IPS-15b (cell line): ENCODE data around the gene PRKCSH.

Experiments
- H3K27me3 ChIP-seq: one replicate; pipeline ENCODE4 v1.6.1; 2013; ENCODE audit warnings: low read length; ENCODE audit not compliant: control insufficient read depth, insufficient read depth
- H3K36me3 ChIP-seq: one replicate; pipeline ENCODE4 v1.6.1; 2013; ENCODE audit warnings: low read length; ENCODE audit not compliant: control insufficient read depth, insufficient read depth
- H3K4me1 ChIP-seq: one replicate; pipeline ENCODE4 v1.6.1; 2013; ENCODE audit warnings: mild to moderate bottlenecking, low read length; ENCODE audit not compliant: control insufficient read depth, insufficient read depth
- H3K4me3 ChIP-seq: one replicate; pipeline ENCODE4 v1.5.1; 2013; ENCODE audit warnings: low read depth, low read length
- H3K9ac ChIP-seq: one replicate; pipeline ENCODE4 v1.6.1; 2013; ENCODE audit warnings: low read depth, mild to moderate bottlenecking, low read length
- H3K9me3 ChIP-seq: one replicate; pipeline ENCODE4 v1.6.1; 2013; ENCODE audit warnings: mild to moderate bottlenecking, low read length; ENCODE audit not compliant: control insufficient read depth, insufficient read depth

Gene PRKCSH

GRCh38 chr19:11475861-11476260 is 40.4 kb downstream of the PRKCSH start:
- Histone ChIP-seq H3K4me1 (no peaks in the 10 kb centered on the region), H3K27me3 (peaks cover 9% of the 10 kb centered on the region), H3K36me3 (no peaks in the 10 kb centered on the region), H3K9ac (no peak overlapping the region), H3K9me3 (no peaks in the 10 kb centered on the region), H3K4me3 (no peak overlapping the region)

- peaks cover 24% of the 10 kb centered on the region for H3K27me3 ChIP-seq
- no peak overlapping the region for H3K9ac ChIP-seq
- H3K36me3 ChIP-seq: no peaks in the 10 kb centered on the region
- H3K4me3 ChIP-seq: peak overlapping the region; percentile 52
- no peaks in the 10 kb centered on the region for H3K4me1 ChIP-seq
- no peaks in the 10 kb centered on the region for H3K9me3 ChIP-seq
Measured at GRCh38 chr19:11478167-11479089, 43.0 kb downstream of the PRKCSH start.

- no peak overlapping the region for H3K9ac ChIP-seq
- peak overlapping the region; percentile 52 for H3K4me3 ChIP-seq
Measured at GRCh38 chr19:11479090-11479897, 43.9 kb downstream of the PRKCSH start.

GRCh38 chr19:11479898-11480714 is 44.7 kb downstream of the PRKCSH start:
- Histone ChIP-seq H3K9me3 (no peaks in the 10 kb centered on the region), H3K9ac (no peak overlapping the region), H3K27me3 (peaks cover 26% of the 10 kb centered on the region), H3K4me1 (no peaks in the 10 kb centered on the region), H3K4me3 (peak overlapping the region; percentile 37), H3K36me3 (no peaks in the 10 kb centered on the region)

More at GRCh38 chr19:11479090-11479897, 43.9 kb downstream of the PRKCSH start:
- no peaks in the 10 kb centered on the region for H3K9me3 ChIP-seq
- H3K4me1 ChIP-seq: no peaks in the 10 kb centered on the region
- no peaks in the 10 kb centered on the region for H3K36me3 ChIP-seq
- H3K27me3 ChIP-seq: peaks cover 26% of the 10 kb centered on the region

GRCh38 chr19:11480715-11481533 is 45.5 kb downstream of the PRKCSH start, which contains the start of gene ELAVL3:
Gene ELAVL3 (minus strand): TSS chr19:11481046. CDS start chr19:11480608, 438 bp downstream.
- H3K4me3 ChIP-seq: peak within 1 kb of the TSS; percentile 37
- no peaks in the 10 kb centered on the region for H3K4me1 ChIP-seq
- H3K27me3 ChIP-seq: peaks cover 26% of the 10 kb centered on the region
- H3K9ac ChIP-seq: no peak within 1 kb of the TSS
- H3K9me3 ChIP-seq: no peaks in the 10 kb centered on the region
- H3K36me3 ChIP-seq: no peaks in the 10 kb centered on the region

GRCh38 chr19:11481534-11482383 is 46.3 kb downstream of the PRKCSH start:
- Histone ChIP-seq H3K27me3 (peaks cover 26% of the 10 kb centered on the region), H3K9ac (no peak overlapping the region), H3K4me1 (no peaks in the 10 kb centered on the region), H3K36me3 (no peaks in the 10 kb centered on the region), H3K9me3 (no peaks in the 10 kb centered on the region), H3K4me3 (peak overlapping the region; percentile 37)

- H3K36me3 ChIP-seq: no peaks in the 10 kb centered on the region
- no peak overlapping the region for H3K9ac ChIP-seq
- no peaks in the 10 kb centered on the region for H3K9me3 ChIP-seq
- no peaks in the 10 kb centered on the region for H3K4me1 ChIP-seq
- peaks cover 26% of the 10 kb centered on the region for H3K27me3 ChIP-seq
- H3K4me3 ChIP-seq: peak overlapping the region; percentile 26
Measured at GRCh38 chr19:11482384-11483050, 47.1 kb downstream of the PRKCSH start.

GRCh38 chr19:11483366-11484111 is 48.1 kb downstream of the PRKCSH start:
- Histone ChIP-seq H3K9ac (no peak overlapping the region), H3K4me1 (no peaks in the 10 kb centered on the region), H3K9me3 (no peaks in the 10 kb centered on the region), H3K4me3 (peak overlapping the region; percentile 18), H3K36me3 (no peaks in the 10 kb centered on the region), H3K27me3 (peaks cover 23% of the 10 kb centered on the region)

GRCh38 chr19:11485245-11485837 is 49.9 kb downstream of the PRKCSH start:
- no peak overlapping the region for H3K4me3 ChIP-seq
- no peaks in the 10 kb centered on the region for H3K36me3 ChIP-seq
- H3K27me3 ChIP-seq: peaks cover 17% of the 10 kb centered on the region
- no peaks in the 10 kb centered on the region for H3K4me1 ChIP-seq
- H3K9me3 ChIP-seq: no peaks in the 10 kb centered on the region
- no peak overlapping the region for H3K9ac ChIP-seq
